Gastrocnemius medialis (tissue), 4 donors: Measurements from ENCODE around the gene CYB5R3.
A peak's percentile ranks its signal among the peaks of the same experiment; 100 is the strongest.

ENCODE experiments used
- POLR2A ChIP-seq, 2 donors: fragments of 450-650 bp; IDR thresholded peaks; one replicate each; pipeline ENCODE4 v1.6.1; 2017; ENCODE audit warnings: antibody characterized with exemption in 2 of 2, mild to moderate bottlenecking in 2 of 2, moderate library complexity in 2 of 2
- TF ChIP-seq, protein P1 (sequence below), 5 experiments: fragments of 450-650 bp in 3 of 5; fragments of 200-600 bp in 2 of 5; sonication (generic) in 2 of 5; IDR thresholded peaks in 4 of 5; conservative IDR thresholded peaks in 1 of 5; 1 replicate in 4 of 5; 2 replicates in 1 of 5; pipeline ENCODE4 v1.5.1; 2016 to 2019; ENCODE audit warnings: antibody characterized with exemption in 5 of 5, mild to moderate bottlenecking in 3 of 5, moderate library complexity in 3 of 5

DNA sequence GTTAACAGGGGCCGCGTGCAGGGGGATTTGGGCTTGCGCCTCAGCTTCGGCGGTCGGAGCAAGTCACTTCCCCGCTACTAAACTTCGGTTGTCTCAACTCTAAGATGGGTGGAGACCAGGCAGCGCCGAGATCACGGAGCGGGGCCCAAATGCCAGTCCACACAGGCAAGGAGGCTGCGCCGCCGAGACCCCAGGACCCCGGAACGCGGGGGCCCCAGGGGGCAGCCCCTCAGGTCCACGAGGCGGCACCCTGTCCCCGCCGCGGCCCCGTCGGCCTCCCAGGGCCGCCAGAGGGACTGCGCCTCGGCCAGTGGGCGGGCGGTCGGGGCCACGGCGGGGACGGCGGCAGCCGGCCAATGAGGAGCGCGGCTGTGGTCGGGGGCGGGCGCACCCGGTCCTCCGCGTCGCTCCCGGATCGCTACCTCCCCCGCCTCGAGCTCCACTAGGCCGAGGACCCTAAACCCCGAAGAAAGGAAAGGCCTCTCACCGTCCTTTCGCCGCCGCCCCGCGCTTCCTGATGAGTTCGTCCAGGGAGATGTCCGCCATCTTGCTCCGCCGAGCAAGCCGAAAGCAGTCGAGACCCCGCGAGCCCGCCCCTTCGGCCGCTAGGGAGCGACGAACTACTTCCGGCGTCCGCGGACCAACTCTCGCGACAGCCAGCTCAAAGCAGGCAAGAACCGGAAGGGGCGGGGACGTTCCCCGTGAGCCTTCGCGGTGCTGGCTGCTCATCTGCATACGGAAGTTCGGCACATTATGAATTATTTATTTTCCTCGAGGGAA is 34.7 kb downstream of the CYB5R3 start, which contains the start of gene POLDIP3:
- TF ChIP-seq, protein P1, sequence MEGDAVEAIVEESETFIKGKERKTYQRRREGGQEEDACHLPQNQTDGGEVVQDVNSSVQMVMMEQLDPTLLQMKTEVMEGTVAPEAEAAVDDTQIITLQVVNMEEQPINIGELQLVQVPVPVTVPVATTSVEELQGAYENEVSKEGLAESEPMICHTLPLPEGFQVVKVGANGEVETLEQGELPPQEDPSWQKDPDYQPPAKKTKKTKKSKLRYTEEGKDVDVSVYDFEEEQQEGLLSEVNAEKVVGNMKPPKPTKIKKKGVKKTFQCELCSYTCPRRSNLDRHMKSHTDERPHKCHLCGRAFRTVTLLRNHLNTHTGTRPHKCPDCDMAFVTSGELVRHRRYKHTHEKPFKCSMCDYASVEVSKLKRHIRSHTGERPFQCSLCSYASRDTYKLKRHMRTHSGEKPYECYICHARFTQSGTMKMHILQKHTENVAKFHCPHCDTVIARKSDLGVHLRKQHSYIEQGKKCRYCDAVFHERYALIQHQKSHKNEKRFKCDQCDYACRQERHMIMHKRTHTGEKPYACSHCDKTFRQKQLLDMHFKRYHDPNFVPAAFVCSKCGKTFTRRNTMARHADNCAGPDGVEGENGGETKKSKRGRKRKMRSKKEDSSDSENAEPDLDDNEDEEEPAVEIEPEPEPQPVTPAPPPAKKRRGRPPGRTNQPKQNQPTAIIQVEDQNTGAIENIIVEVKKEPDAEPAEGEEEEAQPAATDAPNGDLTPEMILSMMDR (IDR thresholded peaks at IDR 0.05 in 4 of 5, conservative IDR thresholded peaks at IDR 0.05 in 1 of 5): peak; percentile 25 to 58 (median 42)
- peak; percentile 36 to 86 for TF ChIP-seq POLR2A (IDR thresholded peaks at IDR 0.05)
